Measurements from ENCODE around the gene MYO9A.

GRCh38 chr15:71931261-71931660, 186.7 kb downstream of the MYO9A start:
- TF ChIP-seq CTCF (IDR thresholded peaks at IDR 0.05; ENCODE audit: insufficient read depth, low read length): no peak
- TF ChIP-seq POLR2AphosphoS5 (IDR thresholded peaks at IDR 0.05; ENCODE audit: low read depth): no peak
- no peak for TF ChIP-seq SPI1 (IDR thresholded peaks at IDR 0.05; ENCODE audit: borderline replicate concordance, low read depth)
- no peak for TF ChIP-seq GABPA (IDR thresholded peaks at IDR 0.05; ENCODE audit: low read depth)
